ENCODE measurements around the gene HDHD3. TPM values are rescaled to one million over a fixed set of nuclear protein-coding genes. Genes with fewer than 3 reads are reported as not detected.

HDHD3 gene
- total and polyA plus RNA-seq, 5 donors from 2014 or later, result 14.3 to 52.6 (median 46.3) TPM

GRCh38 chr9:113356686-113357292, 20.0 kb downstream of the HDHD3 start:
- H3K4me1 Mint-ChIP-seq, result no peaks in the 10 kb centered on the region
- Histone ChIP-seq H3K9me3 (ENCODE audit: control insufficient read depth in 2 of 2, low read length in 2 of 2) (no peaks in the 10 kb centered on the region), H3K4me1 (ENCODE audit: control insufficient read depth, insufficient read depth, low read length, poor library complexity, severe bottlenecking) (no peaks in the 10 kb centered on the region), H3K27me3 (ENCODE audit: control insufficient read depth, insufficient read depth, low read length) (peaks cover 7% of the 10 kb centered on the region), H3K36me3 (ENCODE audit: control insufficient read depth, insufficient read depth, low read length) (no peaks in the 10 kb centered on the region), H3K4me3 (ENCODE audit: low read depth, low read length) (no peak overlapping the region), H3K27ac (ENCODE audit: insufficient read depth, low read length, poor library complexity, severe bottlenecking) (no peak overlapping the region)
- DNase-seq, result no peak
- peaks cover 0 to 9% (median 0%) of the 10 kb centered on the region in 7 donors for H3K9me3 Mint-ChIP-seq
- H3K27ac Mint-ChIP-seq, result no peak overlapping the region
- H3K4me3 Mint-ChIP-seq, result peak overlapping the region in 1 of 4 donors; percentile 41
- no peaks in the 10 kb centered on the region for H3K36me3 Mint-ChIP-seq
- peaks cover 15% of the 10 kb centered on the region for H3K27me3 Mint-ChIP-seq
- no peak for ATAC-seq (ENCODE audit: low read depth in 2 of 2)

GRCh38 chr9:113355040-113355596, 21.7 kb downstream of the HDHD3 start:
- H3K4me3 ChIP-seq (ENCODE audit: low read depth, low read length), result no peak overlapping the region
- no peaks in the 10 kb centered on the region for H3K36me3 ChIP-seq (ENCODE audit: control insufficient read depth, insufficient read depth, low read length)
- Mint-ChIP-seq H3K27me3 (peaks cover 28% of the 10 kb centered on the region), H3K4me1 (peaks cover 0 to 12% (median 3%) of the 10 kb centered on the region in 4 donors), H3K4me3 (no peak overlapping the region), H3K9me3 (peaks cover 0 to 6% (median 0%) of the 10 kb centered on the region in 7 donors), H3K36me3 (no peaks in the 10 kb centered on the region), H3K27ac (no peak overlapping the region)
- H3K27ac ChIP-seq (ENCODE audit: insufficient read depth, low read length, poor library complexity, severe bottlenecking), result no peak overlapping the region
- no peaks in the 10 kb centered on the region for H3K9me3 ChIP-seq (ENCODE audit: control insufficient read depth in 2 of 2, low read length in 2 of 2)
- ATAC-seq (ENCODE audit: low read depth in 2 of 2) (no peak), DNase-seq (no peak)
- H3K27me3 ChIP-seq (ENCODE audit: control insufficient read depth, insufficient read depth, low read length), result peaks cover 13% of the 10 kb centered on the region
- H3K4me1 ChIP-seq (ENCODE audit: control insufficient read depth, insufficient read depth, low read length, poor library complexity, severe bottlenecking), result peaks cover 10% of the 10 kb centered on the region

GRCh38 chr9:113352411-113352810, 24.4 kb downstream of the HDHD3 start:
- Mint-ChIP-seq H3K27ac (no peak overlapping the region), H3K36me3 (no peaks in the 10 kb centered on the region), H3K4me1 (peaks cover 0 to 21% (median 5%) of the 10 kb centered on the region in 4 donors), H3K4me3 (no peak overlapping the region), H3K27me3 (peaks cover 41% of the 10 kb centered on the region), H3K9me3 (peaks cover 0 to 6% (median 0%) of the 10 kb centered on the region in 7 donors)
- peaks cover 21% of the 10 kb centered on the region for H3K27me3 ChIP-seq (ENCODE audit: control insufficient read depth, insufficient read depth, low read length)
- H3K4me1 ChIP-seq (ENCODE audit: control insufficient read depth, insufficient read depth, low read length, poor library complexity, severe bottlenecking), result peaks cover 16% of the 10 kb centered on the region
- no peaks in the 10 kb centered on the region for H3K9me3 ChIP-seq (ENCODE audit: control insufficient read depth in 2 of 2, low read length in 2 of 2)
- ATAC-seq (ENCODE audit: low read depth in 2 of 2), result no peak
- no peaks in the 10 kb centered on the region for H3K36me3 ChIP-seq (ENCODE audit: control insufficient read depth, insufficient read depth, low read length)
- no peak for DNase-seq
- H3K27ac ChIP-seq (ENCODE audit: insufficient read depth, low read length, poor library complexity, severe bottlenecking), result no peak overlapping the region
- H3K4me3 ChIP-seq (ENCODE audit: low read depth, low read length), result no peak overlapping the region

GRCh38 chr9:113352006-113352405, 24.8 kb downstream of the HDHD3 start:
- no peak overlapping the region for H3K4me3 ChIP-seq (ENCODE audit: low read depth, low read length)
- DNase-seq, result no peak
- Mint-ChIP-seq H3K36me3 (no peaks in the 10 kb centered on the region), H3K4me1 (peaks cover 0 to 21% (median 5%) of the 10 kb centered on the region in 4 donors), H3K27me3 (peaks cover 45% of the 10 kb centered on the region), H3K4me3 (no peak overlapping the region), H3K27ac (no peak overlapping the region), H3K9me3 (peaks cover 0 to 8% (median 0%) of the 10 kb centered on the region in 7 donors)
- H3K4me1 ChIP-seq (ENCODE audit: control insufficient read depth, insufficient read depth, low read length, poor library complexity, severe bottlenecking), result peaks cover 16% of the 10 kb centered on the region
- H3K9me3 ChIP-seq (ENCODE audit: control insufficient read depth in 2 of 2, low read length in 2 of 2), result no peaks in the 10 kb centered on the region
- no peak overlapping the region for H3K27ac ChIP-seq (ENCODE audit: insufficient read depth, low read length, poor library complexity, severe bottlenecking)
- no peaks in the 10 kb centered on the region for H3K36me3 ChIP-seq (ENCODE audit: control insufficient read depth, insufficient read depth, low read length)
- H3K27me3 ChIP-seq (ENCODE audit: control insufficient read depth, insufficient read depth, low read length), result peaks cover 21% of the 10 kb centered on the region
- ATAC-seq (ENCODE audit: low read depth in 2 of 2), result no peak

- Mint-ChIP-seq H3K4me3 (peak overlapping the region in 3 of 4 donors; percentile 47 to 77 (median 76)), H3K27me3 (peaks cover 38% of the 10 kb centered on the region), H3K36me3 (no peaks in the 10 kb centered on the region), H3K27ac (peak overlapping the region in 2 of 3 donors; percentile 4 to 38), H3K4me1 (peaks cover 0 to 21% (median 5%) of the 10 kb centered on the region in 4 donors), H3K9me3 (peaks cover 0 to 8% (median 0%) of the 10 kb centered on the region in 7 donors)
- ATAC-seq (ENCODE audit: low read depth in 2 of 2), result no peak
- no peak overlapping the region for H3K27ac ChIP-seq (ENCODE audit: insufficient read depth, low read length, poor library complexity, severe bottlenecking)
- H3K27me3 ChIP-seq (ENCODE audit: control insufficient read depth, insufficient read depth, low read length), result peaks cover 21% of the 10 kb centered on the region
- peak in 1 of 3 donors; percentile 63 for DNase-seq
- peaks cover 16% of the 10 kb centered on the region for H3K4me1 ChIP-seq (ENCODE audit: control insufficient read depth, insufficient read depth, low read length, poor library complexity, severe bottlenecking)
- no peaks in the 10 kb centered on the region for H3K36me3 ChIP-seq (ENCODE audit: control insufficient read depth, insufficient read depth, low read length)
- H3K4me3 ChIP-seq (ENCODE audit: low read depth, low read length), result no peak overlapping the region
- no peaks in the 10 kb centered on the region for H3K9me3 ChIP-seq (ENCODE audit: control insufficient read depth in 2 of 2, low read length in 2 of 2)
These were observed 25.8 kb downstream of the HDHD3 start for GRCh38 chr9:113350937-113351336.

GRCh38 chr9:113350107-113350661, 26.6 kb downstream of the HDHD3 start:
- Mint-ChIP-seq H3K27me3 (peaks cover 38% of the 10 kb centered on the region), H3K36me3 (no peaks in the 10 kb centered on the region), H3K4me1 (peaks cover 0 to 21% (median 5%) of the 10 kb centered on the region in 4 donors), H3K27ac (peak overlapping the region in 1 of 3 donors; percentile 4), H3K4me3 (peak overlapping the region; percentile 47 to 77 (median 73)), H3K9me3 (peaks cover 0 to 8% (median 0%) of the 10 kb centered on the region in 7 donors)
- no peak overlapping the region for H3K27ac ChIP-seq (ENCODE audit: insufficient read depth, low read length, poor library complexity, severe bottlenecking)
- peaks cover 16% of the 10 kb centered on the region for H3K4me1 ChIP-seq (ENCODE audit: control insufficient read depth, insufficient read depth, low read length, poor library complexity, severe bottlenecking)
- no peaks in the 10 kb centered on the region for H3K9me3 ChIP-seq (ENCODE audit: control insufficient read depth in 2 of 2, low read length in 2 of 2)
- H3K4me3 ChIP-seq (ENCODE audit: low read depth, low read length), result peak overlapping the region; percentile 66
- H3K36me3 ChIP-seq (ENCODE audit: control insufficient read depth, insufficient read depth, low read length), result no peaks in the 10 kb centered on the region
- peaks cover 21% of the 10 kb centered on the region for H3K27me3 ChIP-seq (ENCODE audit: control insufficient read depth, insufficient read depth, low read length)
- ATAC-seq (ENCODE audit: low read depth in 2 of 2) (no peak), DNase-seq (no peak)

GRCh38 chr9:113349445-113350094, 27.2 kb downstream of the HDHD3 start, which contains the start of gene BSPRY:
BSPRY (plus strand) TSS chr9:113349541; CDS start chr9:113349580, 39 bp downstream.
- Histone ChIP-seq H3K36me3 (ENCODE audit: control insufficient read depth, insufficient read depth, low read length) (no peaks in the 10 kb centered on the region), H3K4me1 (ENCODE audit: control insufficient read depth, insufficient read depth, low read length, poor library complexity, severe bottlenecking) (peaks cover 16% of the 10 kb centered on the region), H3K9me3 (ENCODE audit: control insufficient read depth in 2 of 2, low read length in 2 of 2) (no peaks in the 10 kb centered on the region), H3K27me3 (ENCODE audit: control insufficient read depth, insufficient read depth, low read length) (peaks cover 21% of the 10 kb centered on the region), H3K4me3 (ENCODE audit: low read depth, low read length) (peak within 1 kb of the TSS; percentile 66), H3K27ac (ENCODE audit: insufficient read depth, low read length, poor library complexity, severe bottlenecking) (no peak within 1 kb of the TSS)
- H3K9me3 Mint-ChIP-seq, result peaks cover 0 to 8% (median 0%) of the 10 kb centered on the region in 7 donors
- H3K36me3 Mint-ChIP-seq, result no peaks in the 10 kb centered on the region
- ATAC-seq (ENCODE audit: low read depth in 2 of 2), result peak; percentile 68 to 69
- H3K4me3 Mint-ChIP-seq, result peak within 1 kb of the TSS; percentile 70 to 81 (median 78)
- H3K4me1 Mint-ChIP-seq, result peaks cover 0 to 21% (median 5%) of the 10 kb centered on the region in 4 donors
- peak within 1 kb of the TSS in 1 of 3 donors; percentile 4 for H3K27ac Mint-ChIP-seq
- peaks cover 38% of the 10 kb centered on the region for H3K27me3 Mint-ChIP-seq
- peak; percentile 4 to 63 (median 37) for DNase-seq
